HCT116 (cell line): ENCODE data around the gene STARD7.

Source experiments
- ATF3 ChIP-seq: IDR thresholded peaks from 2 replicates; pipeline ENCODE4 v1.6.1; 2012
- EGR1 ChIP-seq: IDR thresholded peaks from 2 replicates; pipeline ENCODE4 v1.6.1; 2012; ENCODE audit warnings: low read depth
- EZH2 ChIP-seq: fragments of 200-600 bp; sonication (generic); IDR thresholded peaks from 2 replicates; pipeline ENCODE4 v1.6.1; 2017; ENCODE audit warnings: antibody characterized with exemption, mixed run types
- TF ChIP-seq, protein P1 (sequence below), 3 experiments: fragments of 200-600 bp in 1 of 3; sonication (generic) in 1 of 3; IDR thresholded peaks in 2 of 3; conservative IDR thresholded peaks in 1 of 3; 2 replicates each; pipeline ENCODE4 v1.5.1; 2012 to 2017; ENCODE audit warnings: low read depth in 2 of 3, low read length in 2 of 3, antibody characterized with exemption in 1 of 3, borderline replicate concordance in 1 of 3, control low read depth in 1 of 3, mild to moderate bottlenecking in 1 of 3, mixed read lengths in 1 of 3, mixed run types in 1 of 3, moderate library complexity in 1 of 3; ENCODE audit not compliant: insufficient read depth in 1 of 3

DNA sequence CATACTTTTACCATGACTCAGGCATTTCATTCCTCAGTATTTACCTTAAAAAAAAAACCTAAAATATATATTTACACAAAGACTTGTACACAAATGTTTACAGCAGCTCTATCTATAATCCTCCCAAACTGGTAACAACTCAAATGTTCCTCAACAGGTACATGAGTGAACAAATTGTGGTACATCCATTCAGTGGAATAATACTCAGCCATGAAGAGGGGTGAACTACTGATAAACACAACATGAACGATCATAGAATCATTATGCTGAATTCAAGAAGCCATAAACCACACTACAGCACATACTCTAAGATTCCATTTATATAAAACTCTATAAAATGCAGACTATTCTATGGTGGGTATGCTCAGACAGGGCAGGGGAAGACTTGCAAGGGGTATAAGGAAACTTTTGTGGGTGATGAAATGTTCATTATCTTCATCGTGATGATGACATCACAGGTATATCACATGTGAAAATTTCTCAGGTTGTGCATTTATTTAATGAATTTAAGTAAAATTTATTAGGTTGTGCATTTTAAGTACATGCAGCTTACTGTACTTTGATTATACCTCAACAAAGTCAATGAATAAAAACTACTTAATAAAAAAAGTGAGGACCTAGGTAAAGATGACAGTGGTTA is 38.6 kb downstream of the STARD7 start:
- TF ChIP-seq EZH2 (no peak), ATF3 (no peak), EGR1 (no peak)
- TF ChIP-seq, protein P1, sequence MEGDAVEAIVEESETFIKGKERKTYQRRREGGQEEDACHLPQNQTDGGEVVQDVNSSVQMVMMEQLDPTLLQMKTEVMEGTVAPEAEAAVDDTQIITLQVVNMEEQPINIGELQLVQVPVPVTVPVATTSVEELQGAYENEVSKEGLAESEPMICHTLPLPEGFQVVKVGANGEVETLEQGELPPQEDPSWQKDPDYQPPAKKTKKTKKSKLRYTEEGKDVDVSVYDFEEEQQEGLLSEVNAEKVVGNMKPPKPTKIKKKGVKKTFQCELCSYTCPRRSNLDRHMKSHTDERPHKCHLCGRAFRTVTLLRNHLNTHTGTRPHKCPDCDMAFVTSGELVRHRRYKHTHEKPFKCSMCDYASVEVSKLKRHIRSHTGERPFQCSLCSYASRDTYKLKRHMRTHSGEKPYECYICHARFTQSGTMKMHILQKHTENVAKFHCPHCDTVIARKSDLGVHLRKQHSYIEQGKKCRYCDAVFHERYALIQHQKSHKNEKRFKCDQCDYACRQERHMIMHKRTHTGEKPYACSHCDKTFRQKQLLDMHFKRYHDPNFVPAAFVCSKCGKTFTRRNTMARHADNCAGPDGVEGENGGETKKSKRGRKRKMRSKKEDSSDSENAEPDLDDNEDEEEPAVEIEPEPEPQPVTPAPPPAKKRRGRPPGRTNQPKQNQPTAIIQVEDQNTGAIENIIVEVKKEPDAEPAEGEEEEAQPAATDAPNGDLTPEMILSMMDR (IDR thresholded peaks at IDR 0.05 in 2 of 3, conservative IDR thresholded peaks at IDR 0.05 in 1 of 3; ENCODE audit: borderline replicate concordance in 1 of 3, insufficient read depth in 1 of 3, low read depth in 2 of 3, low read length in 2 of 3) = no peak
